Adrenal gland (tissue), 12 donors: ENCODE measurements around the gene CEP63. TPM values are rescaled to one million over a fixed set of nuclear protein-coding genes. Genes with fewer than 3 reads are reported as not detected.
"Not testable (repeated sequence)": the region's sequence is repeated elsewhere in the genome, so short reads cannot be mapped to it uniquely, and the experiment has no call there.

Experiments
- DNase-seq, 7 donors: peaks; one replicate each; pipeline ENCODE4 v3.0.0-alpha.2; 2019 to 2020
- H3K27ac ChIP-seq, 5 donors: fragments of 200-600 bp; sonication (generic) in 4 of 5; 1 replicate in 3 of 5; 2 replicates in 2 of 5; pipeline versions ENCODE4 v1.5.1 to v1.8.0; 2016 to 2020; ENCODE audit warnings: mild to moderate bottlenecking in 1 of 5
- H3K27me3 ChIP-seq: fragments of 200-600 bp; 2 replicates; pipeline ENCODE4 v1.8.0; 2021
- H3K36me3 ChIP-seq, 2 donors: fragments of 200-600 bp; replicated peaks in 1 of 2; 1 replicate in 1 of 2; 2 replicates in 1 of 2; pipeline versions ENCODE4 v1.5.1 to v1.8.0; 2018 to 2022
- H3K4me1 ChIP-seq, 2 donors: fragments of 200-600 bp; replicated peaks in 1 of 2; 1 replicate in 1 of 2; 2 replicates in 1 of 2; pipeline versions ENCODE4 v1.5.1 to v1.8.0; 2018 to 2021
- H3K4me3 ChIP-seq, 4 donors: fragments of 200-600 bp; sonication (generic) in 3 of 4; one replicate each; pipeline ENCODE4 v1.5.1; 2016 to 2018
- H3K9me3 ChIP-seq, 3 donors: fragments of 200-600 bp; sonication (generic) in 1 of 3; replicated peaks in 1 of 3; 1 replicate in 2 of 3; 2 replicates in 1 of 3; pipeline versions ENCODE4 v1.5.1 to v1.8.0; 2016 to 2021
- POLR2A ChIP-seq, 2 donors: fragments of 450-650 bp; IDR thresholded peaks; one replicate each; pipeline ENCODE4 v1.6.1; 2017; ENCODE audit warnings: antibody characterized with exemption in 2 of 2, mild to moderate bottlenecking in 2 of 2, moderate library complexity in 1 of 2
- WGBS, 4 donors: extraction: QIAGEN DNeasy Blood & Tissue Kit in 2 of 4; methylation state at CpG; one replicate each; pipeline versions ENCODE4 v1.1.5 to v1.1.7; 2013 to 2017; 5-methylcytosine and 5-hydroxymethylcytosine counted together
- intact Hi-C, 2 donors: fragments of 100-400 bp; cut with DNase I; formaldehyde crosslinking; loops; one replicate each; pipeline versions ENCODE4 v1.14.1 to v1.15.0; 2022 to 2023
- polyA plus RNA-seq, 3 donors: library from polyadenylated mRNA; stranded (reverse); fragments of 200-250 nt in 2 of 3; fragments of 350-450 nt in 1 of 3; fragmentation: Illumina TruSeq in 1 of 3; extraction: RNeasy Lipid Tissue Mini Kit (QIAGEN cat#74804) in 1 of 3; gene quantifications; one replicate each; pipeline ENCODE4 v1.2.3, GENCODE V29; 2013 to 2014
- total RNA-seq, 9 donors: library from RNA; depleted of rRNA in 4 of 9; stranded (reverse); fragments of >200 nt in 4 of 9; fragments of 120-200 nt in 1 of 9; fragmentation: NEBNext Ultra II Directional in 1 of 9; extraction: Animal tissue kit (Norgen Biotek cat#: 25700) in 1 of 9; gene quantifications; one replicate each; pipeline versions ENCODE4 v1.1.0 to v1.2.4, GENCODE V29; 2013 to 2023
- TF ChIP-seq, protein P1 (sequence below), 6 experiments: fragments of 450-650 bp in 4 of 6; fragments of 200-600 bp in 2 of 6; sonication (generic) in 1 of 6; IDR thresholded peaks; 1 replicate in 5 of 6; 2 replicates in 1 of 6; pipeline versions ENCODE4 v1.5.1 to v1.8.0; 2016 to 2021; ENCODE audit warnings: antibody characterized with exemption in 6 of 6, mild to moderate bottlenecking in 2 of 6, moderate library complexity in 1 of 6
- donor health status: healthy with polysubstance abuse.
- donor health status: Bipolar disorder and iron deficiency.
- donor health status: DM: yes; HTN: yes; CAD: no.
- donor health status: DM: no; HTN: no; CAD: no.
- donor health status: DM: no; HTN: no; CAD: no.
- donor health status: DM: yes; HTN: yes; CAD: no.

The CEP63 gene
- total and polyA plus RNA-seq, 12 donors, result 8.8 to 43.7 (median 19.8) TPM

DNA sequence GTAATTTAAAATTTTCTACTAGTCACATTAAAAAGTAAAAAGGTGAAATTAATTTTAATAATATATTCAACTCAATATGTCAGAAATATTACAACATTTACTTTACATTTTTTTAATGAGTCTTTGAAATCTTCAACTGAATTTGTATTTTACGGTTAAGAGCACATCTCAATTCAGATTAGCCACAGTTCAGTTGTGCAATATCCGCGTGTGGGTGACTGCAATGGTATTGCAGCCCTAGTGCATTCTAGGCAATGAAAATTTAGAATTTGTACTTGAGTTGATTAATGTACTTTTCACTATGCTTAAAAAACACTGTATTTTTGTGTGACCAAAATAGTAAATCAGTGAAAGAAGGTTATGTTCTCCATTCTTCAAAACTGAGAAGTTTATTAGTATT is 57.3 kb downstream of the CEP63 start:
- Histone ChIP-seq H3K36me3 (peaks cover 0 to 14% of the 10 kb centered on the region in 2 donors), H3K4me3 (no peak overlapping the region), H3K27me3 (no peaks in the 10 kb centered on the region), H3K27ac (no peak overlapping the region), H3K4me1 (no peaks in the 10 kb centered on the region), H3K9me3 (no peaks in the 10 kb centered on the region)
- DNase-seq, result no peak
- WGBS, 4 donors, result 76 to 81% (median 79%) methylated on average over 3 of the region's 3 CpGs
- TF ChIP-seq, protein P1, sequence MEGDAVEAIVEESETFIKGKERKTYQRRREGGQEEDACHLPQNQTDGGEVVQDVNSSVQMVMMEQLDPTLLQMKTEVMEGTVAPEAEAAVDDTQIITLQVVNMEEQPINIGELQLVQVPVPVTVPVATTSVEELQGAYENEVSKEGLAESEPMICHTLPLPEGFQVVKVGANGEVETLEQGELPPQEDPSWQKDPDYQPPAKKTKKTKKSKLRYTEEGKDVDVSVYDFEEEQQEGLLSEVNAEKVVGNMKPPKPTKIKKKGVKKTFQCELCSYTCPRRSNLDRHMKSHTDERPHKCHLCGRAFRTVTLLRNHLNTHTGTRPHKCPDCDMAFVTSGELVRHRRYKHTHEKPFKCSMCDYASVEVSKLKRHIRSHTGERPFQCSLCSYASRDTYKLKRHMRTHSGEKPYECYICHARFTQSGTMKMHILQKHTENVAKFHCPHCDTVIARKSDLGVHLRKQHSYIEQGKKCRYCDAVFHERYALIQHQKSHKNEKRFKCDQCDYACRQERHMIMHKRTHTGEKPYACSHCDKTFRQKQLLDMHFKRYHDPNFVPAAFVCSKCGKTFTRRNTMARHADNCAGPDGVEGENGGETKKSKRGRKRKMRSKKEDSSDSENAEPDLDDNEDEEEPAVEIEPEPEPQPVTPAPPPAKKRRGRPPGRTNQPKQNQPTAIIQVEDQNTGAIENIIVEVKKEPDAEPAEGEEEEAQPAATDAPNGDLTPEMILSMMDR (IDR thresholded peaks at IDR 0.05), result no peak
- no peak for TF ChIP-seq POLR2A (IDR thresholded peaks at IDR 0.05)
- intact Hi-C loops, result no loop called here

DNA sequence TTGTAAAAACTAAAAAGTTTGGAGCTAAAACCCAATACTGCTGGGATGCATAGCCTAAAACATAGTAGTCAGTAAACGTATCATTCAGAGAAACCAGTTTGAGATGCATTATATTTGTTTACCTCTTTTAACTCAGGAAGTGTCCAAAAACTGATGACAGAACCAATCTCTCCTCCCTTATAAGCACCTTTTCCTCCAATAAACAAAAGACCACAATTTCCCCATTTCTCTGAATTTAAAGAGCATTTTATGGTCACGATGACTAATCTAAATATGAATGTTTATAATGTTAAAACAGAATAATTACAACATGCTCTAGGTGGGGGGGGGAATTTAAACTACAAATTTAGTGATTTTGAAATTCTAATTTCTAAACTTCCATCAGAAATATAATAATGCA is 58.5 kb downstream of the CEP63 start:
- DNase-seq, result no peak
- Histone ChIP-seq H3K9me3 (no peaks in the 10 kb centered on the region), H3K4me1 (no peaks in the 10 kb centered on the region), H3K36me3 (peaks cover 0 to 21% of the 10 kb centered on the region in 2 donors), H3K27me3 (no peaks in the 10 kb centered on the region), H3K27ac (no peak overlapping the region), H3K4me3 (no peak overlapping the region)
- no peak for TF ChIP-seq POLR2A (IDR thresholded peaks at IDR 0.05)
- TF ChIP-seq, protein P1 (IDR thresholded peaks at IDR 0.05), result no peak
- WGBS, 4 donors, result 77 to 88% (median 82%) methylated on average over 2 of the region's 2 CpGs
- intact Hi-C loops, result no loop called here

DNA sequence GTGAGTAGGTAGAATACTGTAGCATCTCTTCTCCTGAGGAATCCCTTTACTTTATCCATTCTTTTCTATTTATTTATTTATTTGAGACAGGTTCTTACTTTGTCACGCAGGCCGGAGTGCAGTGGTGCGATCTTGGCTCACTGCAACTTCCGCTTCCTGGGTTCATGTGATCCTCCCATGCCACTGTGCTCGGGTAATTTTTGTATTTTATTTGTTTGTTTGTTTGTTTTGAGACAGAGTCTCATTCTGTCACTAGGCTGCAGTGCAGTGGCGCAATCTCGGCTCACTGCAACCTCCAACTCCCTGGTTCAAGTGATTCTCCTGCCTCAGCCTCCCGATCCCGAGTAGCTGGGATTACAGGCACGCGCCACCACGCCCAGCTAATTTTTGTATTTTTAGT is 58.9 kb downstream of the CEP63 start:
- H3K4me3 ChIP-seq, H3K9me3 ChIP-seq, DNase-seq, intact Hi-C loops, H3K27ac ChIP-seq, H3K27me3 ChIP-seq, H3K4me1 ChIP-seq: not testable (repeated sequence)
- WGBS, 4 donors, result 88 to 95% (median 89%) methylated on average over 12 of the region's 12 CpGs
- peaks cover 0 to 22% of the 10 kb centered on the region in 2 donors for H3K36me3 ChIP-seq

DNA sequence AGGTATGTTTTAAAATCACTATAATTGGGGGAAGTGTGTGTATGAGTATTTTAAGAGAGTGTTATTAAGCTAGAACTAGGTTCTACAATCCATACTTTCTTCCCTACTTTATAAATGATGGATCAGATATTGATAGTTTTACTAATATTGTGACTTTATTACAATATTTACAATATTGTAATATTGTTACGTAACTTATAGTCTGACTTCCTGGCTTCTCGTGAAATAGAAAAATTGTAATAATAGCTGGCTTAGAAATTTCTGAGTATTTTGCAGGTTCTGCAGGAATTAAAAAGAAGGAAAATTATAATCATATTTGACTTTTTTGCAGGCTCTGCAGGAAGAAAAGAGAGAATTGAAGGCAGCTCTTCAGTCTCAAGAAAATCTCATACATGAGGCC is 60.0 kb downstream of the CEP63 start:
- DNase-seq, result no peak
- intact Hi-C loops, result no loop called here
- TF ChIP-seq POLR2A (IDR thresholded peaks at IDR 0.05), result no peak
- TF ChIP-seq, protein P1 (IDR thresholded peaks at IDR 0.05), result no peak
- WGBS, 4 donors, result 87 to 93% (median 89%) methylated on average over 2 of the region's 2 CpGs
- Histone ChIP-seq H3K4me1 (no peaks in the 10 kb centered on the region), H3K36me3 (peaks cover 0 to 28% of the 10 kb centered on the region in 2 donors), H3K27ac (no peak overlapping the region), H3K27me3 (no peaks in the 10 kb centered on the region), H3K9me3 (no peaks in the 10 kb centered on the region), H3K4me3 (no peak overlapping the region)

DNA sequence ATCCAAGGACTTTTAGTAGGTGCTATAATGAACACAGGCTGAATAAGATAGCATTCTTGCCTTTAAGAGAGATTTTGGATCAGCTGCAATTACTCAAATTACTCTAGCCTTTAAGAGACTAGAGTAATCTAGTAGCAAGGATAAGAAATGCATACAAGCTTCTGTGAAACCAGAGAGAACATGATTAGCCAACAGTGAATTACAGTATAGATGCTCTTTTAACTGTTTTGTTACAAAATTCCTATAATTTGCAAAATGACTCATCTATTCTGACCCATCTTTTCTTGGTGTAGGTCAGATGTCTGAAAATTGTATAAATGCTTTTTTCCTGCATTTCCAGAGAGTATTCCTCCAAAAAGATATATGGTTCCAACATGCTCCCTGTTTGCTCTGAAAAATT is 66.9 kb downstream of the CEP63 start:
- intact Hi-C loops, result no loop called here
- TF ChIP-seq POLR2A (IDR thresholded peaks at IDR 0.05), result no peak
- TF ChIP-seq, protein P1 (IDR thresholded peaks at IDR 0.05), result no peak
- Histone ChIP-seq H3K27me3 (no peaks in the 10 kb centered on the region), H3K4me1 (no peaks in the 10 kb centered on the region), H3K36me3 (peaks cover 0 to 30% of the 10 kb centered on the region in 2 donors), H3K9me3 (no peaks in the 10 kb centered on the region), H3K4me3 (no peak overlapping the region), H3K27ac (no peak overlapping the region)
- no peak for DNase-seq
